ENCODE results near the gene IL10RB. TPM values are rescaled to one million over a fixed set of nuclear protein-coding genes. Genes with fewer than 3 reads are reported as not detected.
"Not testable (repeated sequence)": the region's sequence is repeated elsewhere in the genome, so short reads cannot be mapped to it uniquely, and the experiment has no call there.

Gene IL10RB
- total and polyA plus RNA-seq, 5 donors from 2014 or later = 30.9 to 105 (median 78.2) TPM

DNA sequence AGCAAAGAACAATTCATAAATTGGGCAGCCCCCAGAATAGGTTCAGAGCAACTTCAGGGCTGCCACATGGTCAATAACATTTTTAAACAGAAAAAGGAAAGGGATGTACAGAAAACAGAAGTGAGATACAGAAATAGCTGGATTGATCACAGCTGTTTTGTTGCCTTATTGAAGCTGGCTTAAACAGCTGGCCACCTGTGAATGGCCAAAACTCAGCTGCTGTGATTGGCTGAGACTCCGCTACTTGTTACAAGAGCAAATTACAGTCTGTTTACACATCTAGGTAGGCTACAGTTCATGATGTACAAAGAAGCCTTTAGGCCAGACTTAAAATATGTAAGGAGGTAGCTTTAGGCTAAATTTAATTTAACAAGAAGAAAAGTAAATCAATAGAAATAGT lies 47.0 kb downstream of the IL10RB start:
- peaks cover 28% of the 10 kb centered on the region for H3K27me3 Mint-ChIP-seq
- Histone ChIP-seq H3K9me3 (ENCODE audit: control insufficient read depth in 2 of 2, low read length in 2 of 2) (no peaks in the 10 kb centered on the region), H3K4me3 (ENCODE audit: low read depth, low read length) (no peak overlapping the region), H3K27ac (ENCODE audit: insufficient read depth, low read length, poor library complexity, severe bottlenecking) (no peak overlapping the region), H3K4me1 (ENCODE audit: control insufficient read depth, insufficient read depth, low read length, poor library complexity, severe bottlenecking) (peaks cover 3% of the 10 kb centered on the region), H3K36me3 (ENCODE audit: control insufficient read depth, insufficient read depth, low read length) (no peaks in the 10 kb centered on the region), H3K27me3 (ENCODE audit: control insufficient read depth, insufficient read depth, low read length) (peaks cover 9% of the 10 kb centered on the region)
- peaks cover 0 to 4% (median 0%) of the 10 kb centered on the region in 7 donors for H3K9me3 Mint-ChIP-seq
- ATAC-seq (ENCODE audit: low read depth in 2 of 2) (no peak), DNase-seq (no peak)
- H3K36me3 Mint-ChIP-seq = peaks cover 4% of the 10 kb centered on the region
- no peak overlapping the region for H3K4me3 Mint-ChIP-seq
- no peak overlapping the region for H3K27ac Mint-ChIP-seq
- H3K4me1 Mint-ChIP-seq = peaks cover 0 to 10% (median 5%) of the 10 kb centered on the region in 4 donors

DNA sequence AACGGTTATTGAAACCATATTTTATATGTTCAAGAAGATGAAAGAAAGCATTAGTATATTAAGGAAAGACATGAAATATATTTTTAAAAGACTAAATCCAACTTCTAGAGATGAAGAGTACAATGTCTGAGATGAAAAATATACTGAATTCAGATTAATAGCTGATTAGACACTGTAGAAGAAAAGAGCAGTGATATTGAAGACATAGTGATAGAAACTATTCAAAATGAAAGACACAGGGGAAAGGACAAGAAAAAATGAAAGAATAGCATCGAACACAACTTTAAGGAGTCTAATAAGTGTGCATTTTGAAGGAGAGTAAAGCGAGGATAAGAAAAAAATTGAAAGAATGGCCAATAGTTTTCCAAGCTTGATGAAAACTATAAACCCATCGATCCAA lies 47.4 kb downstream of the IL10RB start:
- ATAC-seq (ENCODE audit: low read depth in 2 of 2) = no peak
- no peak overlapping the region for H3K4me3 Mint-ChIP-seq
- Histone ChIP-seq H3K9me3 (ENCODE audit: control insufficient read depth in 2 of 2, low read length in 2 of 2) (no peaks in the 10 kb centered on the region), H3K4me1 (ENCODE audit: control insufficient read depth, insufficient read depth, low read length, poor library complexity, severe bottlenecking) (peaks cover 3% of the 10 kb centered on the region), H3K27me3 (ENCODE audit: control insufficient read depth, insufficient read depth, low read length) (peaks cover 9% of the 10 kb centered on the region), H3K4me3 (ENCODE audit: low read depth, low read length) (no peak overlapping the region), H3K36me3 (ENCODE audit: control insufficient read depth, insufficient read depth, low read length) (no peaks in the 10 kb centered on the region), H3K27ac (ENCODE audit: insufficient read depth, low read length, poor library complexity, severe bottlenecking) (no peak overlapping the region)
- H3K4me1 Mint-ChIP-seq = peaks cover 0 to 8% (median 5%) of the 10 kb centered on the region in 4 donors
- peaks cover 32% of the 10 kb centered on the region for H3K27me3 Mint-ChIP-seq
- H3K36me3 Mint-ChIP-seq = peaks cover 4% of the 10 kb centered on the region
- no peak overlapping the region for H3K27ac Mint-ChIP-seq
- peaks cover 0 to 4% (median 0%) of the 10 kb centered on the region in 7 donors for H3K9me3 Mint-ChIP-seq
- DNase-seq = no peak

DNA sequence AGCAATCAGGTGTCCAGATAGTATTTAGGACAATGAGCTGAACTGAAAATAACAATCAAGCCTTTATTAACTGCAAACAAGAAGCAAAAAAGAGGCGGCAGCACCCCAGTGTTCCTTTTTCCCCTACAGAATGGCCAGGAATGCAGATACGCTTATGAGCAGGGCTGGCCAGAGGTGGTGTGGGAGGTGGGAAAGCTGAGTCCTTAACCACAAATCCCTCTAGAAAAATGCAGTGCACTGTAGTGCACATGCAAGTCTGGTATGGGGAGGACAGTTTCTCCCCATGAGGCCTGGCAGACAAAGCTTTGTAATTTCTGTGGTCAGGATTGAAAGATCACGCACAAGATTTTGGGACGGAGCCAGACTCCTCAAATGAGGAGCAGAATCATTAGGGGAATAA lies 47.9 kb downstream of the IL10RB start:
- peaks cover 33% of the 10 kb centered on the region for H3K27me3 Mint-ChIP-seq
- Histone ChIP-seq H3K4me3 (ENCODE audit: low read depth, low read length) (no peak overlapping the region), H3K27ac (ENCODE audit: insufficient read depth, low read length, poor library complexity, severe bottlenecking) (no peak overlapping the region), H3K9me3 (ENCODE audit: control insufficient read depth in 2 of 2, low read length in 2 of 2) (no peaks in the 10 kb centered on the region), H3K36me3 (ENCODE audit: control insufficient read depth, insufficient read depth, low read length) (no peaks in the 10 kb centered on the region), H3K27me3 (ENCODE audit: control insufficient read depth, insufficient read depth, low read length) (peaks cover 9% of the 10 kb centered on the region), H3K4me1 (ENCODE audit: control insufficient read depth, insufficient read depth, low read length, poor library complexity, severe bottlenecking) (no peaks in the 10 kb centered on the region)
- peaks cover 0 to 4% (median 0%) of the 10 kb centered on the region in 7 donors for H3K9me3 Mint-ChIP-seq
- no peak for ATAC-seq (ENCODE audit: low read depth in 2 of 2)
- peaks cover 0 to 5% (median 2%) of the 10 kb centered on the region in 4 donors for H3K4me1 Mint-ChIP-seq
- H3K27ac Mint-ChIP-seq = no peak overlapping the region
- no peak overlapping the region for H3K4me3 Mint-ChIP-seq
- peaks cover 4% of the 10 kb centered on the region for H3K36me3 Mint-ChIP-seq
- no peak for DNase-seq

DNA sequence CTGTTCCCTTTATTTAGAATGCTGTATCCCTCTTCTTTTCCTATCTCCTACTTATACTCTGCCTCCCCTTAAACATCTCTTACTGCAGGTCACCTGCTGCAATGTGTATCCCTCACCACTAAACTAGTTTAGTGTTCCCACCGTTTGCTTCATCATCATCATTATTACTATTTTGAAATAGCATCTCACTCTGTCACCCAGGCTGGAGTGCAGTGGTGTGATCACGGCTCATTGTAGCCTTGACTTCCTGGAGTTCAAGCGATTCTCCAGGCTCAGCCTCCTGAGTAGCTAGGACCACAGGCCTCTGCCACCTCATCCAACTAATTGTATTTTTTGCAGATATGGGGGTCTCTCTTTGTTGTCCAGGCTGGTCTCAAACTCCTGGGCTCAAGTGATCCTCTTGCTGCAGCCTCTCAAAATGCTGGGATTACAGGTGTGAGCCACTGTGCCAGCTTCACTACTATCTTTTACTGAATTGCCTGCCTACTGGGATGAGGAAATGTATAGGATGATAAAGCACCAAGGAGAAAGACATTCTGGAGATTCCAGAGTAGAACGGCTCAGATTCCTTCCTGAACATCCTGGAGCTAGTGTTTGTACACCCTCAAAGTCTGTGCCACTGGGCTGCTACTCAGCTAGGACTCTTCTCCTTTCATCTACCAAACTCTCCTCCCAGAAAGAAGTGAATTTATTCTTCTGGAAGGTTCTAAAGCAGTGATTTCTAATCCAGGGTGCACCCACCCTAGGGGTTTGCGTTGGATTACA lies 50.0 kb downstream of the IL10RB start:
- H3K27ac Mint-ChIP-seq = no peak overlapping the region
- no peaks in the 10 kb centered on the region for H3K9me3 ChIP-seq (ENCODE audit: control insufficient read depth in 2 of 2, low read length in 2 of 2)
- ATAC-seq (ENCODE audit: low read depth in 2 of 2) (no peak), DNase-seq (no peak)
- H3K4me1 ChIP-seq (ENCODE audit: control insufficient read depth, insufficient read depth, low read length, poor library complexity, severe bottlenecking) = no peaks in the 10 kb centered on the region
- no peaks in the 10 kb centered on the region for H3K36me3 ChIP-seq (ENCODE audit: control insufficient read depth, insufficient read depth, low read length)
- H3K36me3 Mint-ChIP-seq = peaks cover 4% of the 10 kb centered on the region
- peaks cover 37% of the 10 kb centered on the region for H3K27me3 Mint-ChIP-seq
- H3K9me3 Mint-ChIP-seq = peaks cover 0 to 2% (median 1%) of the 10 kb centered on the region in 7 donors
- H3K4me1 Mint-ChIP-seq = peaks cover 0 to 5% (median 0%) of the 10 kb centered on the region in 4 donors
- H3K27me3 ChIP-seq (ENCODE audit: control insufficient read depth, insufficient read depth, low read length) = peaks cover 9% of the 10 kb centered on the region
- H3K4me3 Mint-ChIP-seq = no peak overlapping the region
- no peak overlapping the region for H3K27ac ChIP-seq (ENCODE audit: insufficient read depth, low read length, poor library complexity, severe bottlenecking)
- H3K4me3 ChIP-seq (ENCODE audit: low read depth, low read length) = no peak overlapping the region

DNA sequence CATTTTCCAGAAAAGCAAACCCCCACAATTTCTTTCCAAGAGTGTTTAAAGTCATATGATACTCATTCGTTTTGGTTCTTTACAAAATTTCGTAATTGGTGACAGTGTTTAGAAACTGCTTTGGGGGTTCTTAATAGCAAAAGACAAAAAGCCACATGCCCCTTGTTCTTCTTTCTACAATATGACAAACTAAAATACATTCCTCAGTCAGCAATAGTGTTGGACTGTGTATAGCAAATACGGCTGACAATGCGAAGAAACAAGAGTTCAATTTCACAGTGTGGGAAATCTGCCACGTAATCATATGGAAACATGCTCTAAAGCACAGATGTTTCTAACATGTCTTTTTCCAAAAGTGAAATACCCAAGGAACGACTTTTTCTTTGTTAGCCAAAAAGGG lies 51.0 kb downstream of the IL10RB start:
- Mint-ChIP-seq H3K36me3 (peaks cover 4% of the 10 kb centered on the region), H3K27ac (no peak overlapping the region), H3K27me3 (peaks cover 37% of the 10 kb centered on the region), H3K9me3 (peaks cover 0 to 2% (median 1%) of the 10 kb centered on the region in 7 donors), H3K4me3 (no peak overlapping the region), H3K4me1 (peaks cover 0 to 3% (median 0%) of the 10 kb centered on the region in 4 donors)
- peaks cover 9% of the 10 kb centered on the region for H3K27me3 ChIP-seq (ENCODE audit: control insufficient read depth, insufficient read depth, low read length)
- H3K27ac ChIP-seq (ENCODE audit: insufficient read depth, low read length, poor library complexity, severe bottlenecking) = no peak overlapping the region
- no peaks in the 10 kb centered on the region for H3K4me1 ChIP-seq (ENCODE audit: control insufficient read depth, insufficient read depth, low read length, poor library complexity, severe bottlenecking)
- H3K9me3 ChIP-seq (ENCODE audit: control insufficient read depth in 2 of 2, low read length in 2 of 2) = no peaks in the 10 kb centered on the region
- no peak overlapping the region for H3K4me3 ChIP-seq (ENCODE audit: low read depth, low read length)
- ATAC-seq (ENCODE audit: low read depth in 2 of 2) (no peak), DNase-seq (no peak)
- H3K36me3 ChIP-seq (ENCODE audit: control insufficient read depth, insufficient read depth, low read length) = no peaks in the 10 kb centered on the region

DNA sequence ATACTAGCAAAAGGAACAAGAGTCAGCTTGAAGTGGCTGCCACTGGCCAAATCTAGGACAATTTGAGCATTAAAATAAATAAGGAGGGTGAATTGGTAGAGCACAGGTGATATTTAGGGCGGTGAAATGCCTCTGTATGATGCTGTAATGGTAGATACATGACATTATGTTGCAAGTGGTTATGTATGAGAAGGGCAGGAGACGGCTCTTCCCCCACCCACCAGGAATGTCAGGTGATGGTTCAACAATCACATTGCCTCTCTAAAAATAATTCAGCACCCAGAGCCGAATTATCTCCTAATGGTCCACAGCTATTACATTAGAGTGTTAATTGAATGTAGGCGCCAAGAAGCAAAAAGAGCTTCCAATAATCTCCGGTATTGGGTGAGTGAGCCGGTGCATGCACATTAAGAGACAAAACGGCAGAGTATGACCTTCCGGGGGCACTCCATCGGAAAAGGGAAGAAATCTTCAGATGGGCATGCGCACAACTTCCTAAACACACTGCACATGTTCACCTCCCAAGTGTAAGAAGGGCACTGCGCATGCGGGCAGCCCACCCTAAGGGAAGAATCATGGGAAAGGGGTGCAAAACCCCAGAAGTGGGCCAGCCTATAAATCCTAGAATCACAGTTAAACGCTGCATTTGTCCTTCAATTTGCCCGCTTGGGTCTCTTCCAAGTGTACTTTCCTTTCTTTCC lies 51.8 kb downstream of the IL10RB start:
- Mint-ChIP-seq H3K4me3 (no peak overlapping the region), H3K36me3 (peaks cover 4% of the 10 kb centered on the region), H3K4me1 (no peaks in the 10 kb centered on the region), H3K9me3 (peaks cover 0 to 2% (median 1%) of the 10 kb centered on the region in 7 donors), H3K27ac (no peak overlapping the region), H3K27me3 (peaks cover 37% of the 10 kb centered on the region)
- Histone ChIP-seq H3K27ac (ENCODE audit: insufficient read depth, low read length, poor library complexity, severe bottlenecking) (no peak overlapping the region), H3K4me3 (ENCODE audit: low read depth, low read length) (no peak overlapping the region), H3K27me3 (ENCODE audit: control insufficient read depth, insufficient read depth, low read length) (peaks cover 9% of the 10 kb centered on the region), H3K9me3 (ENCODE audit: control insufficient read depth in 2 of 2, low read length in 2 of 2) (no peaks in the 10 kb centered on the region), H3K36me3 (ENCODE audit: control insufficient read depth, insufficient read depth, low read length) (no peaks in the 10 kb centered on the region), H3K4me1 (ENCODE audit: control insufficient read depth, insufficient read depth, low read length, poor library complexity, severe bottlenecking) (no peaks in the 10 kb centered on the region)
- ATAC-seq (ENCODE audit: low read depth in 2 of 2) (no peak), DNase-seq (no peak)

DNA sequence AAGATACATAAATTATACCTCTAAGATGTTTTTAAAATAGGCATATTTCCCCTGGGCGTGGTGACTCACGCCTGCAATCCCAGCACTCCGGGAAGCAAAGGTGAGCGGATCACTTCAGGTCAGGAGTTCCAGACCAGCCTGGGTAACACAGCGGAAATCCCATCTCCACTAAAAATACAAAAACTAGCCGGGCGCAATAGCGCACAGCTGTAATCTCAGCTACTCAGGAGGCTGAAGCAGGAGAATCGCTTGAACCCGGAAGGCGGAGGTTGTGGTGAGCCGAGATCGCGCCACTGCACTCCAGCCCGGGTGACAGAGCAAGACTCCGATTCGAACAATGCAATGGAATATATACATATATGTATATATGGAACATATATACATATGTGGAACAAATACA lies 54.8 kb downstream of the IL10RB start:
- H3K27ac Mint-ChIP-seq, H3K9me3 Mint-ChIP-seq: not testable (repeated sequence)

More for the DNA sequence above, 54.8 kb downstream of the IL10RB start:
- not testable (repeated sequence) for H3K36me3 ChIP-seq (ENCODE audit: control insufficient read depth, insufficient read depth, low read length); H3K4me1 ChIP-seq (ENCODE audit: control insufficient read depth, insufficient read depth, low read length, poor library complexity, severe bottlenecking); H3K4me3 ChIP-seq (ENCODE audit: low read depth, low read length); H3K9me3 ChIP-seq (ENCODE audit: control insufficient read depth in 2 of 2, low read length in 2 of 2); H3K4me1 Mint-ChIP-seq; H3K27me3 ChIP-seq (ENCODE audit: control insufficient read depth, insufficient read depth, low read length); ATAC-seq (ENCODE audit: low read depth in 2 of 2); H3K4me3 Mint-ChIP-seq; H3K27ac ChIP-seq (ENCODE audit: insufficient read depth, low read length, poor library complexity, severe bottlenecking); H3K36me3 Mint-ChIP-seq
- peak in 1 of 3 donors; percentile 40 for DNase-seq
- peaks cover 18% of the 10 kb centered on the region for H3K27me3 Mint-ChIP-seq
